Measurements from ENCODE around the gene ITGB2. TPM values are rescaled to one million over a fixed set of nuclear protein-coding genes. Genes with fewer than 3 reads are reported as not detected.

The ITGB2 gene
- total RNA-seq, 1 experiment from 2014 or later, result 1.5 TPM

DNA sequence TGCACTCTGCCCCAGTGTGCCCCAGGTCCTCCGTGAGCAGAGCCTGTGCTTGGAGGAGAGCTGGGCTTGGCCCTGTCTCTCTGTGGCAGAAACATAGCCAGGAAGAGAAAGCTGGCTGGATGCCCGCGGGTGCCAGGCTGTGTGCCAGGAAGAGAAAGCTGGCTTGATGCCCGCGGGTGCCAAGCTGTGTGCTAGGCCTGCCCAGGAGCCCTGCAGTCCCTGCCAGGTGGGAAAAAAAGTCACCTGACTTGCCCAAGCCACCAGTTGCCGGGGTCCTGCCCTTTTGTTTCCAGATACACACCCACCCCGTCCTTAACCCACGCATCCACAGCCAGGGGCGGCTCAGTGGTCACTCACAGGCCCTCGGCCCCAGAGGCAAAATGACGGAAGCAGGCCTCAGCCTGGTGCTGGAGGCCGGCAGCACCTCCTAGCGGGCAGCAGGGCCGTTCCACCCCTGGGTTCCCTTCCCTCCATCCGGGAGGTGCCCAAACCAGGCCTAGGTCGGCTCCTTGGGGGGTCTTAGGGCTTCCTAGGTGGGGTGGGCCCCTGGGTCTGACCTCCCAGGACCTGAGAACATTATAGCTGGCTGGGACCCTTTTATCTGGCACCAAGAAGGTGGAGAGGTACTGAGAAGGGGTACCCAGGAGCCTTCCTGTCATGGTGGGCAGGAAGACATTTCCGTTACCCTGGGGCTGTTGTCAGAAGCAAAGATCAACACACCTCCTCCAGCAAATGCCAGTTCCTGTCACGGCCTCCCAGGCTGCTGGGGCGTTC, 9.1 kb downstream of the ITGB2 start:
- H3K79me2 ChIP-seq (ENCODE audit: insufficient read depth, low read length), result no peaks in the 10 kb centered on the region
- RAD21 ChIA-PET (ENCODE audit: low non-redundant PET in 1 of 2, low total read pairs in 2 of 2, uncharacterized antibody in 2 of 2, unreplicated experiment in 2 of 2), result no interaction called here
- H3K27me3 ChIP-seq (ENCODE audit: insufficient read depth, low read length), result peaks cover 17% of the 10 kb centered on the region; the same call in 1 of the 2 replicates
- H3K9ac ChIP-seq (ENCODE audit: low read length), result no peak overlapping the region
- ATAC-seq (peak; percentile 63), DNase-seq (ENCODE audit: low read depth, low spot score) (no peak)
- POLR2A ChIA-PET, result no interaction called here
- no peaks in the 10 kb centered on the region for H3K36me3 ChIP-seq (ENCODE audit: control insufficient read depth in 1 of 2, insufficient read depth in 2 of 2, low read length in 2 of 2)
- H3K4me3 ChIP-seq (replicated peaks in 1 of 2; ENCODE audit: low read depth in 1 of 2, low read length in 2 of 2), result no peak overlapping the region
- CTCF ChIA-PET, result no interaction called here
- no peak overlapping the region for H3K27ac ChIP-seq (ENCODE audit: low read depth, low read length)
- TF ChIP-seq, protein P1, sequence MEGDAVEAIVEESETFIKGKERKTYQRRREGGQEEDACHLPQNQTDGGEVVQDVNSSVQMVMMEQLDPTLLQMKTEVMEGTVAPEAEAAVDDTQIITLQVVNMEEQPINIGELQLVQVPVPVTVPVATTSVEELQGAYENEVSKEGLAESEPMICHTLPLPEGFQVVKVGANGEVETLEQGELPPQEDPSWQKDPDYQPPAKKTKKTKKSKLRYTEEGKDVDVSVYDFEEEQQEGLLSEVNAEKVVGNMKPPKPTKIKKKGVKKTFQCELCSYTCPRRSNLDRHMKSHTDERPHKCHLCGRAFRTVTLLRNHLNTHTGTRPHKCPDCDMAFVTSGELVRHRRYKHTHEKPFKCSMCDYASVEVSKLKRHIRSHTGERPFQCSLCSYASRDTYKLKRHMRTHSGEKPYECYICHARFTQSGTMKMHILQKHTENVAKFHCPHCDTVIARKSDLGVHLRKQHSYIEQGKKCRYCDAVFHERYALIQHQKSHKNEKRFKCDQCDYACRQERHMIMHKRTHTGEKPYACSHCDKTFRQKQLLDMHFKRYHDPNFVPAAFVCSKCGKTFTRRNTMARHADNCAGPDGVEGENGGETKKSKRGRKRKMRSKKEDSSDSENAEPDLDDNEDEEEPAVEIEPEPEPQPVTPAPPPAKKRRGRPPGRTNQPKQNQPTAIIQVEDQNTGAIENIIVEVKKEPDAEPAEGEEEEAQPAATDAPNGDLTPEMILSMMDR (IDR thresholded peaks at IDR 0.05 in 2 of 3, conservative IDR thresholded peaks at IDR 0.05 in 1 of 3; ENCODE audit: borderline replicate concordance in 1 of 3, insufficient read depth in 1 of 3, low read depth in 2 of 3, low read length in 2 of 3), result peak in 1 of 3 experiments; percentile 13; a peak in 1 of 6 replicates
- no peak for TF ChIP-seq TCF7L2 (IDR thresholded peaks at IDR 0.05; ENCODE audit: borderline replicate concordance, extremely low read depth, insufficient read depth, insufficient read length)
- TF ChIP-seq ZFX (IDR thresholded peaks at IDR 0.05), result peak; percentile 32; the same call in 1 of the 2 replicates
- intact Hi-C loops (cut with micrococcal nuclease), result no loop called here
- H2AFZ ChIP-seq (ENCODE audit: low read depth, low read length, poor library complexity, severe bottlenecking), result no peak overlapping the region
- H3K9me2 ChIP-seq (ENCODE audit: insufficient read depth), result no peaks in the 10 kb centered on the region
- H3K4me2 ChIP-seq (ENCODE audit: low read length), result no peak overlapping the region
- H4K20me1 ChIP-seq (ENCODE audit: insufficient read depth), result no peaks in the 10 kb centered on the region
- no peaks in the 10 kb centered on the region for H3K9me3 ChIP-seq (ENCODE audit: control insufficient read depth in 1 of 2, insufficient read depth in 1 of 2, low read depth in 1 of 2, low read length in 2 of 2)
- BruUV-seq (replicated peaks), result no TSS peak
- H3K4me1 ChIP-seq (ENCODE audit: control insufficient read depth in 1 of 2, insufficient read depth in 2 of 2, low read length in 2 of 2), result peaks cover 10 to 27% of the 10 kb centered on the region in 2 experiments; a peak in 3 of 4 replicates

DNA sequence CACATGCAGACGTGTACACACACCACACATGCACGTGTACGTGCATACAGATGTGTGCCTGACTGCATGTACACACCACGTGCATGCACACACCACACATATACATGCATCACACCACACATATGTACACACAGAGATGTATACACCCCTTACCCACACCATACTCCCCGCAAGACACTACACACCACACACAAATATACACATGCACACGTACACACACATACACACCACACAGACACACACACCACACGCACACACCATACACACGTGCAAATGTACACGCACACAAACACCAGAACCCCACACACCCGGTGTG, 9.7 kb downstream of the ITGB2 start:
- H3K4me1 ChIP-seq (ENCODE audit: control insufficient read depth in 1 of 2, insufficient read depth in 2 of 2, low read length in 2 of 2), result peaks cover 10 to 22% of the 10 kb centered on the region in 2 experiments; a peak in 3 of 4 replicates
- peaks cover 17% of the 10 kb centered on the region; the same call in 1 of the 2 replicates for H3K27me3 ChIP-seq (ENCODE audit: insufficient read depth, low read length)
- no TSS peak for BruUV-seq (replicated peaks)
- no peak overlapping the region for H2AFZ ChIP-seq (ENCODE audit: low read depth, low read length, poor library complexity, severe bottlenecking)
- intact Hi-C loops (cut with micrococcal nuclease), result no loop called here
- ATAC-seq (no peak), DNase-seq (ENCODE audit: low read depth, low spot score) (no peak)
- H3K4me3 ChIP-seq (replicated peaks in 1 of 2; ENCODE audit: low read depth in 1 of 2, low read length in 2 of 2), result no peak overlapping the region
- RAD21 ChIA-PET (ENCODE audit: low non-redundant PET in 1 of 2, low total read pairs in 2 of 2, uncharacterized antibody in 2 of 2, unreplicated experiment in 2 of 2), result no interaction called here
- H3K9ac ChIP-seq (ENCODE audit: low read length), result no peak overlapping the region
- no peaks in the 10 kb centered on the region for H3K9me3 ChIP-seq (ENCODE audit: control insufficient read depth in 1 of 2, insufficient read depth in 1 of 2, low read depth in 1 of 2, low read length in 2 of 2)
- H3K36me3 ChIP-seq (ENCODE audit: control insufficient read depth in 1 of 2, insufficient read depth in 2 of 2, low read length in 2 of 2), result no peaks in the 10 kb centered on the region
- POLR2A ChIA-PET, result no interaction called here
- H3K4me2 ChIP-seq (ENCODE audit: low read length), result no peak overlapping the region
- no peaks in the 10 kb centered on the region for H3K79me2 ChIP-seq (ENCODE audit: insufficient read depth, low read length)
- H4K20me1 ChIP-seq (ENCODE audit: insufficient read depth), result no peaks in the 10 kb centered on the region
- H3K27ac ChIP-seq (ENCODE audit: low read depth, low read length), result no peak overlapping the region
- no peaks in the 10 kb centered on the region for H3K9me2 ChIP-seq (ENCODE audit: insufficient read depth)
- TF ChIP-seq SIN3A (IDR thresholded peaks at IDR 0.05; ENCODE audit: low read depth), result no peak
- TF ChIP-seq, protein P2, sequence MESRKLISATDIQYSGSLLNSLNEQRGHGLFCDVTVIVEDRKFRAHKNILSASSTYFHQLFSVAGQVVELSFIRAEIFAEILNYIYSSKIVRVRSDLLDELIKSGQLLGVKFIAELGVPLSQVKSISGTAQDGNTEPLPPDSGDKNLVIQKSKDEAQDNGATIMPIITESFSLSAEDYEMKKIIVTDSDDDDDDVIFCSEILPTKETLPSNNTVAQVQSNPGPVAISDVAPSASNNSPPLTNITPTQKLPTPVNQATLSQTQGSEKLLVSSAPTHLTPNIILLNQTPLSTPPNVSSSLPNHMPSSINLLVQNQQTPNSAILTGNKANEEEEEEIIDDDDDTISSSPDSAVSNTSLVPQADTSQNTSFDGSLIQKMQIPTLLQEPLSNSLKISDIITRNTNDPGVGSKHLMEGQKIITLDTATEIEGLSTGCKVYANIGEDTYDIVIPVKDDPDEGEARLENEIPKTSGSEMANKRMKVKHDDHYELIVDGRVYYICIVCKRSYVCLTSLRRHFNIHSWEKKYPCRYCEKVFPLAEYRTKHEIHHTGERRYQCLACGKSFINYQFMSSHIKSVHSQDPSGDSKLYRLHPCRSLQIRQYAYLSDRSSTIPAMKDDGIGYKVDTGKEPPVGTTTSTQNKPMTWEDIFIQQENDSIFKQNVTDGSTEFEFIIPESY (IDR thresholded peaks at IDR 0.05; ENCODE audit: extremely low read depth, insufficient replicate concordance, low read length), result no peak
- TF ChIP-seq POLR2A (IDR thresholded peaks at IDR 0.05; ENCODE audit: borderline replicate concordance, extremely low read depth, insufficient read depth, insufficient read length), result no peak
- TF ChIP-seq EZH2 (IDR thresholded peaks at IDR 0.05), result no peak
- TF ChIP-seq POLR2AphosphoS5 (IDR thresholded peaks at IDR 0.05; ENCODE audit: low read depth, low read length), result no peak
- TF ChIP-seq SP1 (IDR thresholded peaks at IDR 0.05; ENCODE audit: low read depth), result no peak
- CTCF ChIA-PET, result no interaction called here
